Prostate gland (tissue), 2 donors: ENCODE data around the gene ATP2C2. TPM values are rescaled to one million over a fixed set of nuclear protein-coding genes. Genes with fewer than 3 reads are reported as not detected.

Experiments
- DNase-seq: peaks from one replicate; pipeline ENCODE4 v3.0.0-alpha.2; 2019; ENCODE audit warnings: low spot score
- H3K27ac ChIP-seq, 2 donors: fragments of 200-600 bp; sonication (generic); 2 replicates each; pipeline ENCODE4 v1.5.1; 2017 to 2019
- H3K27me3 ChIP-seq: fragments of 200-600 bp; sonication (generic); replicated peaks from 2 replicates; pipeline ENCODE4 v1.5.1; 2019; ENCODE audit not compliant: insufficient read depth
- H3K36me3 ChIP-seq, 2 donors: fragments of 200-600 bp; sonication (generic); 1 replicate in 1 of 2; 2 replicates in 1 of 2; pipeline versions ENCODE4 v1.5.1 to v1.8.1; 2017 to 2019
- H3K4me1 ChIP-seq: fragments of 200-600 bp; sonication (generic); replicated peaks from 2 replicates; pipeline ENCODE4 v1.5.1; 2019
- H3K4me3 ChIP-seq, 2 donors: fragments of 200-600 bp; sonication (generic); 2 replicates each; pipeline ENCODE4 v1.5.1; 2017 to 2019
- H3K9me3 ChIP-seq: fragments of 200-600 bp; sonication (generic); 2 replicates; pipeline ENCODE4 v1.5.1; 2017
- POLR2A ChIP-seq: fragments of 450-650 bp; IDR thresholded peaks from one replicate; pipeline ENCODE4 v1.6.1; 2016; ENCODE audit warnings: antibody characterized with exemption, mild to moderate bottlenecking
- POLR2AphosphoS5 ChIP-seq: sonication (generic); formaldehyde crosslinking; IDR thresholded peaks from one replicate; pipeline ENCODE4 v1.6.1; 2017; ENCODE audit warnings: antibody characterized with exemption
- WGBS: methylation state at CpG from one replicate; pipeline ENCODE4 v1.1.5; 2018; 5-methylcytosine and 5-hydroxymethylcytosine counted together
- intact Hi-C: fragments of 100-400 bp; cut with DNase I; formaldehyde crosslinking; loops from one replicate; pipeline ENCODE4 v1.14.2; 2022
- total RNA-seq, 2 donors: library from RNA; depleted of rRNA; stranded (reverse); fragments of >200 nt; gene quantifications; one replicate each; pipeline ENCODE4 v1.1.0, GENCODE V29; 2016
- TF ChIP-seq, protein P1 (sequence below), 4 experiments: fragments of 200-600 bp in 2 of 4; fragments of 450-650 bp in 2 of 4; sonication (generic) in 2 of 4; IDR thresholded peaks; 1 replicate in 3 of 4; 2 replicates in 1 of 4; pipeline ENCODE4 v1.5.1; 2016 to 2019; ENCODE audit warnings: antibody characterized with exemption in 4 of 4, mild to moderate bottlenecking in 2 of 4, moderate library complexity in 2 of 4

Gene ATP2C2
- total RNA-seq, 2 donors from 2014 or later: 43.7 to 56.1 TPM

GRCh38 chr16:84462296-84463210, 94.2 kb downstream of the ATP2C2 start:
- no peak overlapping the region for H3K27ac ChIP-seq
- intact Hi-C loops: no loop called here
- 87% methylated on average over 21 of the region's 24 CpGs for WGBS
- no peaks in the 10 kb centered on the region for H3K27me3 ChIP-seq
- no peak for DNase-seq
- TF ChIP-seq POLR2A: no peak
- TF ChIP-seq POLR2AphosphoS5: no peak
- TF ChIP-seq, protein P1, sequence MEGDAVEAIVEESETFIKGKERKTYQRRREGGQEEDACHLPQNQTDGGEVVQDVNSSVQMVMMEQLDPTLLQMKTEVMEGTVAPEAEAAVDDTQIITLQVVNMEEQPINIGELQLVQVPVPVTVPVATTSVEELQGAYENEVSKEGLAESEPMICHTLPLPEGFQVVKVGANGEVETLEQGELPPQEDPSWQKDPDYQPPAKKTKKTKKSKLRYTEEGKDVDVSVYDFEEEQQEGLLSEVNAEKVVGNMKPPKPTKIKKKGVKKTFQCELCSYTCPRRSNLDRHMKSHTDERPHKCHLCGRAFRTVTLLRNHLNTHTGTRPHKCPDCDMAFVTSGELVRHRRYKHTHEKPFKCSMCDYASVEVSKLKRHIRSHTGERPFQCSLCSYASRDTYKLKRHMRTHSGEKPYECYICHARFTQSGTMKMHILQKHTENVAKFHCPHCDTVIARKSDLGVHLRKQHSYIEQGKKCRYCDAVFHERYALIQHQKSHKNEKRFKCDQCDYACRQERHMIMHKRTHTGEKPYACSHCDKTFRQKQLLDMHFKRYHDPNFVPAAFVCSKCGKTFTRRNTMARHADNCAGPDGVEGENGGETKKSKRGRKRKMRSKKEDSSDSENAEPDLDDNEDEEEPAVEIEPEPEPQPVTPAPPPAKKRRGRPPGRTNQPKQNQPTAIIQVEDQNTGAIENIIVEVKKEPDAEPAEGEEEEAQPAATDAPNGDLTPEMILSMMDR (IDR thresholded peaks at IDR 0.05): no peak
- H3K4me1 ChIP-seq: no peaks in the 10 kb centered on the region
- H3K9me3 ChIP-seq: no peaks in the 10 kb centered on the region
- H3K36me3 ChIP-seq: no peaks in the 10 kb centered on the region
- H3K4me3 ChIP-seq: no peak overlapping the region

- Histone ChIP-seq H3K9me3 (no peaks in the 10 kb centered on the region), H3K4me3 (no peak overlapping the region), H3K36me3 (no peaks in the 10 kb centered on the region), H3K4me1 (no peaks in the 10 kb centered on the region), H3K27ac (no peak overlapping the region), H3K27me3 (no peaks in the 10 kb centered on the region)
- intact Hi-C loops: no loop called here
- DNase-seq: no peak
- WGBS: 74% methylated on average over 7 of the region's 7 CpGs
- no peak for TF ChIP-seq POLR2A
- TF ChIP-seq, protein P1 (IDR thresholded peaks at IDR 0.05): no peak
- no peak for TF ChIP-seq POLR2AphosphoS5
Measured at GRCh38 chr16:84463221-84463620, 94.9 kb downstream of the ATP2C2 start.

DNA sequence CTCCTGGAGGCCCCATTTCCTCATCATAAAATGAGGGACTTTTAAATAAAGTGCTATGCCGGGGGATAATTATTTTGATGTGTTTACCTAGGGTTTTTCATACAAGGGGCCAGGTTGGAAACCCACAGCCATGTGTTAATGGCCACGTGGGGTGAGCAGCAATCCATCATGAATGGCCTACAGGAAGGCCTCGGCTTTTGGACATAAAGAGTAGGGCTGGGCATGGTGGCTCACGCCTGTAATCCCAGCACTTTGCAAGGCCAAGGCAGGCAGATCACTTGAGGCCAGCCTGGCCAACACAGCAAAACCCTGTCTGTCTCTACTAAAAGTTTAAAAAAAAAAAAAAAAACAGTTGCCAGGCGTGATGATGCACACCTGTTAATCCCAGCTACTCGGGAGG, 95.8 kb downstream of the ATP2C2 start:
- WGBS: 56% methylated on average over 6 of the region's 6 CpGs
- DNase-seq: no peak
- TF ChIP-seq, protein P1 (IDR thresholded peaks at IDR 0.05): no peak
- TF ChIP-seq POLR2AphosphoS5 (no peak), POLR2A (no peak)

DNA sequence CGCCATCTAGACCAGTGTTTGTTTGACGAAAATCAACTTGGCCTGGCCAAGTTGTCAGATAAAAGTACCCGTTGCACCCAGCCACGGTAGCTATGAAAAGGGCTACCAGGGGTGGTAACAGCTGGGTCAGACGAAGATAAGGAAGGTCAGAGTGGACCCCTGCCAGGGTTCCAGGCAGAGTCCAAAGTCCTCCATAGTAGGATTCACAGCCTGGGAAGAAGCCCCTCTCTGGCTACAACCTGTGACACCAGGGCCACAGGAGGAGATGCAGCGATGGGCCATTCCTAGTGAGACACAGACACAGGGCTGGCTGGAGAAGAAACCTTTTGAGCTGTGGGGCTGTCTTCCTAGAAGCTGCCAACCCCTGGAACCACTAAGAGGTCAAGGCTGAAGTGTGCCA, 96.8 kb downstream of the ATP2C2 start:
- H3K27me3 ChIP-seq: no peaks in the 10 kb centered on the region
- no peak overlapping the region for H3K4me3 ChIP-seq
- no peaks in the 10 kb centered on the region for H3K4me1 ChIP-seq
- no peaks in the 10 kb centered on the region for H3K9me3 ChIP-seq
- no peak for DNase-seq
- H3K36me3 ChIP-seq: no peaks in the 10 kb centered on the region
- intact Hi-C loops: no loop called here
- 80% methylated on average over 6 of the region's 6 CpGs for WGBS
- TF ChIP-seq POLR2AphosphoS5: no peak
- no peak overlapping the region for H3K27ac ChIP-seq

More for the DNA sequence above, 95.8 kb downstream of the ATP2C2 start:
- Histone ChIP-seq H3K4me1 (no peaks in the 10 kb centered on the region), H3K27ac (no peak overlapping the region), H3K27me3 (no peaks in the 10 kb centered on the region), H3K4me3 (no peak overlapping the region), H3K36me3 (no peaks in the 10 kb centered on the region), H3K9me3 (no peaks in the 10 kb centered on the region)
- intact Hi-C loops: no loop called here

GRCh38 chr16:84466692-84467091, 98.4 kb downstream of the ATP2C2 start:
- no peak overlapping the region for H3K27ac ChIP-seq
- no peaks in the 10 kb centered on the region for H3K9me3 ChIP-seq
- no peak for DNase-seq
- H3K4me3 ChIP-seq: no peak overlapping the region
- WGBS: 61% methylated on average over 4 of the region's 4 CpGs
- H3K36me3 ChIP-seq: no peaks in the 10 kb centered on the region
- intact Hi-C loops: no loop called here
- TF ChIP-seq, protein P1 (IDR thresholded peaks at IDR 0.05): no peak
- TF ChIP-seq POLR2A (no peak), POLR2AphosphoS5 (no peak)
- no peaks in the 10 kb centered on the region for H3K27me3 ChIP-seq
- no peaks in the 10 kb centered on the region for H3K4me1 ChIP-seq
